ENCODE measurements around the gene ADCY3. TPM values are rescaled to one million over a fixed set of nuclear protein-coding genes. Genes with fewer than 3 reads are reported as not detected.

The ADCY3 gene
- total and polyA plus RNA-seq, 8 donors = 5.2 to 339 (median 24.2) TPM

GRCh38 chr2:24875272-24875671, 44.8 kb downstream of the ADCY3 start:
- peak overlapping the region in 1 of 5 donors; percentile 78 for H3K27ac ChIP-seq
- intact Hi-C loops (cut with DNase I; ENCODE audit: low total_unique reads) = no loop called here
- no peak for DNase-seq
- H3K4me1 ChIP-seq = peaks cover 0 to 10% (median 7%) of the 10 kb centered on the region in 4 donors
- H3K27me3 ChIP-seq = no peaks in the 10 kb centered on the region
- no peak overlapping the region for H3K4me3 ChIP-seq
- WGBS, 5 donors = 82 to 90% (median 87%) methylated on average over 6 to 10 of the region's 10 CpGs
- peaks cover 0 to 4% (median 0%) of the 10 kb centered on the region in 4 donors for H3K36me3 ChIP-seq
- TF ChIP-seq POLR2AphosphoS5 (IDR thresholded peaks at IDR 0.05) = no peak
- H3K9me3 ChIP-seq = no peaks in the 10 kb centered on the region

DNA sequence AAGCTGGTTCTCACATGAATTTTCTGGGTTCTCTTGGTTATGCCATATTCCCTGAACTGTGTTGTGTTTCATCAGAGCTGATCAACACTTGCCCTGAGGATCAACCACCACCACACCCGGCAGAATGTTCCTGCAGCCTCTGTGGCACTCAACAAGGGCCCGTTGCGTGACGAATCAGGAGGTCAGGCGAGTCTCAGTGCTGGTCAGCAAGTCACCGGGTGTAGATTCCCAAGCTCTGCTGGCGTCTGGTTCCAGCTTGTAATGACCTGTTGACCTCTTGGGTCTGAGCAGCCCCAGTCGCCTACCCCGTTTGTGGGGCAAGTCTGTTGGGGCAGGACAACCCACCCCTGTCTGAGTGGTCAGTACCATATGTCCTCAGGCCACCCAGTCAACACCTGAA, 46.0 kb downstream of the ADCY3 start:
- peaks cover 0 to 6% (median 0%) of the 10 kb centered on the region in 4 donors for H3K36me3 ChIP-seq
- no peaks in the 10 kb centered on the region for H3K27me3 ChIP-seq
- no peak for DNase-seq
- TF ChIP-seq POLR2AphosphoS5 (IDR thresholded peaks at IDR 0.05) = no peak
- TF ChIP-seq CTCF (IDR thresholded peaks at IDR 0.05) = no peak
- TF ChIP-seq POLR2A (IDR thresholded peaks at IDR 0.05) = no peak
- no peak for TF ChIP-seq EP300 (IDR thresholded peaks at IDR 0.05)
- H3K27ac ChIP-seq = peak overlapping the region in 3 of 5 donors; percentile 3 to 78 (median 57)
- no peaks in the 10 kb centered on the region for H3K9me3 ChIP-seq
- no peak overlapping the region for H3K4me3 ChIP-seq
- H3K4me1 ChIP-seq = peaks cover 0 to 10% (median 7%) of the 10 kb centered on the region in 4 donors
- WGBS, 5 donors = 84 to 96% (median 94%) methylated on average over 5 to 9 of the region's 9 CpGs
- intact Hi-C loops (cut with DNase I; ENCODE audit: low total_unique reads) = no loop called here

- H3K4me3 ChIP-seq = no peak overlapping the region
- H3K4me1 ChIP-seq = peaks cover 0 to 10% (median 7%) of the 10 kb centered on the region in 4 donors
- WGBS, 5 donors = 71 to 95% (median 89%) methylated on average over 8 of the region's 8 CpGs
- intact Hi-C loops (cut with DNase I; ENCODE audit: low total_unique reads) = no loop called here
- DNase-seq = no peak
- no peak for TF ChIP-seq CTCF (IDR thresholded peaks at IDR 0.05)
- TF ChIP-seq POLR2A (IDR thresholded peaks at IDR 0.05) = no peak
- no peak for TF ChIP-seq EP300 (IDR thresholded peaks at IDR 0.05)
- no peak for TF ChIP-seq POLR2AphosphoS5 (IDR thresholded peaks at IDR 0.05)
- peak overlapping the region in 4 of 5 donors; percentile 46 to 78 (median 58) for H3K27ac ChIP-seq
- H3K27me3 ChIP-seq = no peaks in the 10 kb centered on the region
- H3K36me3 ChIP-seq = peaks cover 0 to 6% (median 0%) of the 10 kb centered on the region in 4 donors
- H3K9me3 ChIP-seq = no peaks in the 10 kb centered on the region
These were observed 46.4 kb downstream of the ADCY3 start for GRCh38 chr2:24873619-24874018.

GRCh38 chr2:24872344-24873115, 47.5 kb downstream of the ADCY3 start:
- no peak overlapping the region for H3K4me3 ChIP-seq
- WGBS, 5 donors = 92 to 96% (median 95%) methylated on average over 17 to 19 of the region's 19 CpGs
- intact Hi-C loops (cut with DNase I; ENCODE audit: low total_unique reads) = no loop called here
- peaks cover 0 to 10% (median 7%) of the 10 kb centered on the region in 4 donors for H3K4me1 ChIP-seq
- no peaks in the 10 kb centered on the region for H3K9me3 ChIP-seq
- peak overlapping the region; percentile 0 to 78 (median 57) for H3K27ac ChIP-seq
- peaks cover 0 to 6% (median 0%) of the 10 kb centered on the region in 4 donors for H3K36me3 ChIP-seq
- DNase-seq = no peak
- H3K27me3 ChIP-seq = no peaks in the 10 kb centered on the region
- TF ChIP-seq POLR2A (IDR thresholded peaks at IDR 0.05) (no peak), EP300 (IDR thresholded peaks at IDR 0.05) (no peak), CTCF (IDR thresholded peaks at IDR 0.05) (no peak), POLR2AphosphoS5 (IDR thresholded peaks at IDR 0.05) (no peak)
